ENCODE data around the gene PRKCE. TPM values are rescaled to one million over a fixed set of nuclear protein-coding genes. Genes with fewer than 3 reads are reported as not detected.

The PRKCE gene
- total RNA-seq (2021; ENCODE audit: unreplicated experiment) (14.8 TPM), Bru-seq, nascent RNA (percentile 78 among the genes with signal in this experiment), BruChase-seq, experiment 1, labeled RNA remaining after a 6-hour chase (percentile 63 among the genes with signal in this experiment), BruChase-seq, experiment 2, labeled RNA remaining after a 2-hour chase (percentile 65 among the genes with signal in this experiment)
- polyA plus RNA-seq (2012) = 6.2 and 6.4 TPM in 2 replicates
- long read RNA-seq, partial matches to known transcripts = 2 of 8 reads
- long read RNA-seq, other reads (novel, unspliced or antisense) = 6 of 8 reads

GRCh38 chr2:45651415-45652089 lies at the start of gene PRKCE:
Gene PRKCE (plus strand): TSS chr2:45651675.
- Histone ChIP-seq H2AFZ (ENCODE audit: low read depth, low read length, poor library complexity, severe bottlenecking) (peak within 1 kb of the TSS; percentile 62), H3K4me3 (replicated peaks in 1 of 2; ENCODE audit: low read depth in 1 of 2, low read length in 2 of 2) (peak within 1 kb of the TSS; percentile 74 to 84), H3K36me3 (ENCODE audit: control insufficient read depth in 1 of 2, insufficient read depth in 2 of 2, low read length in 2 of 2) (no peaks in the 10 kb centered on the region), H3K9me3 (ENCODE audit: control insufficient read depth in 1 of 2, insufficient read depth in 1 of 2, low read depth in 1 of 2, low read length in 2 of 2) (no peaks in the 10 kb centered on the region), H3K9ac (ENCODE audit: low read length) (peak within 1 kb of the TSS; percentile 76), H3K27ac (ENCODE audit: low read depth, low read length) (peak within 1 kb of the TSS; percentile 81), H4K20me1 (ENCODE audit: insufficient read depth) (no peaks in the 10 kb centered on the region), H3K9me2 (ENCODE audit: insufficient read depth) (no peaks in the 10 kb centered on the region), H3K4me1 (ENCODE audit: control insufficient read depth in 1 of 2, insufficient read depth in 2 of 2, low read length in 2 of 2) (peaks cover 9 to 16% of the 10 kb centered on the region in 2 experiments), H3K79me2 (ENCODE audit: insufficient read depth, low read length) (peaks cover 45% of the 10 kb centered on the region), H3K4me2 (ENCODE audit: low read length) (peak within 1 kb of the TSS; percentile 94), H3K27me3 (ENCODE audit: insufficient read depth, low read length) (no peaks in the 10 kb centered on the region)
- BruUV-seq (replicated peaks) = no TSS peak
- ChIA-PET CTCF (no interaction called here), RAD21 (ENCODE audit: low non-redundant PET in 1 of 2, low total read pairs in 2 of 2, uncharacterized antibody in 2 of 2, unreplicated experiment in 2 of 2) (no interaction called here), POLR2A (no interaction called here)
- intact Hi-C loops (cut with micrococcal nuclease) = loop anchor here (1.0 to 2.0 kb wide), 2 partner anchors 23 to 29 kb away; no protein-coding TSS in a partner anchor
- no peak for DNase-seq (ENCODE audit: low read depth, low spot score)
- TF ChIP-seq RAD21 (IDR thresholded peaks at IDR 0.05; ENCODE audit: low read depth) (0 out of 2 replicates have a peak, but pooled peaks have one; percentile 12), CEBPB (IDR thresholded peaks at IDR 0.05; ENCODE audit: low read depth) (no peak)
- ATAC-seq = peak; percentile 54

- Histone ChIP-seq H3K4me2 (ENCODE audit: low read length) (no peak overlapping the region), H4K20me1 (ENCODE audit: insufficient read depth) (no peaks in the 10 kb centered on the region), H3K27me3 (ENCODE audit: insufficient read depth, low read length) (no peaks in the 10 kb centered on the region), H3K36me3 (ENCODE audit: control insufficient read depth in 1 of 2, insufficient read depth in 2 of 2, low read length in 2 of 2) (peaks cover 30 to 32% of the 10 kb centered on the region in 2 experiments; a peak in 3 of 4 replicates), H2AFZ (ENCODE audit: low read depth, low read length, poor library complexity, severe bottlenecking) (no peak overlapping the region), H3K9me2 (ENCODE audit: insufficient read depth) (no peaks in the 10 kb centered on the region), H3K9ac (ENCODE audit: low read length) (no peak overlapping the region), H3K4me3 (replicated peaks in 1 of 2; ENCODE audit: low read depth in 1 of 2, low read length in 2 of 2) (no peak overlapping the region), H3K79me2 (ENCODE audit: insufficient read depth, low read length) (peaks cover 41% of the 10 kb centered on the region), H3K9me3 (ENCODE audit: control insufficient read depth in 1 of 2, insufficient read depth in 1 of 2, low read depth in 1 of 2, low read length in 2 of 2) (no peaks in the 10 kb centered on the region), H3K27ac (ENCODE audit: low read depth, low read length) (no peak overlapping the region), H3K4me1 (ENCODE audit: control insufficient read depth in 1 of 2, insufficient read depth in 2 of 2, low read length in 2 of 2) (peaks cover 0 to 9% of the 10 kb centered on the region in 2 experiments; a peak in 2 of 4 replicates)
- ChIA-PET POLR2A (no interaction called here), CTCF (no interaction called here), RAD21 (ENCODE audit: low non-redundant PET in 1 of 2, low total read pairs in 2 of 2, uncharacterized antibody in 2 of 2, unreplicated experiment in 2 of 2) (no interaction called here)
- ATAC-seq (no peak), DNase-seq (ENCODE audit: low read depth, low spot score) (no peak)
- BruUV-seq (replicated peaks) = no TSS peak
- intact Hi-C loops (cut with micrococcal nuclease) = no loop called here
- no peak for TF ChIP-seq REST (IDR thresholded peaks at IDR 0.05; ENCODE audit: low read depth)
- TF ChIP-seq RAD21 (IDR thresholded peaks at IDR 0.05; ENCODE audit: low read depth) = no peak
- TF ChIP-seq POLR2AphosphoS5 (IDR thresholded peaks at IDR 0.05; ENCODE audit: low read depth, low read length) = no peak
- TF ChIP-seq CEBPB (IDR thresholded peaks at IDR 0.05; ENCODE audit: low read depth) = no peak
- TF ChIP-seq MAX (IDR thresholded peaks at IDR 0.05) = no peak
- no peak for TF ChIP-seq SIN3A (IDR thresholded peaks at IDR 0.05; ENCODE audit: low read depth)
- no peak for TF ChIP-seq EZH2phosphoT487 (IDR thresholded peaks at IDR 0.05; ENCODE audit: borderline replicate concordance)
- TF ChIP-seq EGR1 (IDR thresholded peaks at IDR 0.05; ENCODE audit: low read depth) = no peak
- TF ChIP-seq ZFX (IDR thresholded peaks at IDR 0.05) = no peak
- TF ChIP-seq ZBTB33 (IDR thresholded peaks at IDR 0.05; ENCODE audit: extremely low read depth, insufficient replicate concordance, low read length) = no peak
- TF ChIP-seq POLR2A (IDR thresholded peaks at IDR 0.05; ENCODE audit: borderline replicate concordance, extremely low read depth, insufficient read depth, insufficient read length) = no peak
- TF ChIP-seq JUND (IDR thresholded peaks at IDR 0.05) = no peak
- no peak for TF ChIP-seq ELF1 (IDR thresholded peaks at IDR 0.05; ENCODE audit: borderline replicate concordance, low read depth)
Observed at GRCh38 chr2:45602624-45603023, 48.9 kb upstream of the PRKCE start.
